ENCODE measurements around the gene TMTC3.

The TMTC3 gene

GRCh38 chr12:88227263-88227662, 85.2 kb downstream of the TMTC3 start:
- Mint-ChIP-seq H3K4me3 (no peak overlapping the region), H3K27me3 (no peaks in the 10 kb centered on the region), H3K36me3 (ENCODE audit: low read depth) (no peaks in the 10 kb centered on the region), H3K9me3 (peaks cover 7% of the 10 kb centered on the region), H3K27ac (peak overlapping the region; percentile 46), H3K4me1 (ENCODE audit: low read depth) (peaks cover 3% of the 10 kb centered on the region)

DNA sequence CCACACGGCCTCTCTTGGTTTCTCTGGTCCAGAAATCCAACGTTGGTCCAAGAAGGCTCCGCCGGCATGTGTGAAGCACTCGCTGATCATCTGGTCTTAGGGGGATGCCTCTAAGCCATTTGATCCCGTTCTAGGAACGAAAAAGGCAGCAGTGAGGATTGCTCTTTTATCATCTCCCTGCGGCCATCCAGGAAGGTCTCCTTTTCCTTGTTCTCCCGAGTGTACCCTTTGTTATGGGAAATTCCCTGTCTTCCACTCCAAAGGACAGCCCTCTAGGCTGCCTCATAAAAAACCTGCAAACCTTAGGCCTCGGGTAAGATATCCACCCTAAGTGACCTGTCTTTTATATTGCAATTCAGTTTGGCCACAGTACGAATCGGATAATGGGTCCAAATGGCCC, 85.8 kb downstream of the TMTC3 start:
- Mint-ChIP-seq H3K27ac (no peak overlapping the region), H3K36me3 (ENCODE audit: low read depth) (no peaks in the 10 kb centered on the region), H3K4me3 (no peak overlapping the region), H3K4me1 (ENCODE audit: low read depth) (peaks cover 3% of the 10 kb centered on the region), H3K27me3 (no peaks in the 10 kb centered on the region), H3K9me3 (peaks cover 7% of the 10 kb centered on the region)

DNA sequence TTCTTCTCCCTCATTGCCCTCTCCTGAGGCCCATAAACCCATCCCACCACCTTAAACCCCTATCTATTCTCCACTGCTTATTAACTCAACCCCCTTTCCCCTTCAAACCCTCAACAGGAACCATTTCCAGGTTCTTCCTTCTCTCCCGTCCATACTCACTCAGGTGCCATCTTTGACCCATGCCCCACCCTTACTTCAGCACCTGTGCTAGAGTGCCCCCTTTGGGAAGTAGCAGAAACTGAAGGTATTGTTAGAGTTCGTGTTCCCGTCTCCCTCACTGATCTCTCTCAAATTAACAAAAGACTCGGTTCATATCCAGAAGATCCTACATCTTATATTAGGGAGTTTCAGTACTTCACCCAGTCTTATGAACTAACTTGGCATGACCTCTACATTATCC, 86.6 kb downstream of the TMTC3 start:
- no peak overlapping the region for H3K27ac Mint-ChIP-seq
- H3K4me1 Mint-ChIP-seq (ENCODE audit: low read depth), result peaks cover 3% of the 10 kb centered on the region
- no peaks in the 10 kb centered on the region for H3K36me3 Mint-ChIP-seq (ENCODE audit: low read depth)
- peaks cover 7% of the 10 kb centered on the region for H3K9me3 Mint-ChIP-seq
- H3K27me3 Mint-ChIP-seq, result no peaks in the 10 kb centered on the region
- no peak overlapping the region for H3K4me3 Mint-ChIP-seq

- Mint-ChIP-seq H3K4me1 (ENCODE audit: low read depth) (peaks cover 10% of the 10 kb centered on the region), H3K36me3 (ENCODE audit: low read depth) (no peaks in the 10 kb centered on the region), H3K9me3 (peaks cover 4% of the 10 kb centered on the region), H3K4me3 (no peak overlapping the region), H3K27ac (no peak overlapping the region), H3K27me3 (no peaks in the 10 kb centered on the region)
Observed at GRCh38 chr12:88230271-88230670, 88.2 kb downstream of the TMTC3 start.

- peaks cover 4% of the 10 kb centered on the region for H3K27me3 Mint-ChIP-seq
- H3K4me1 Mint-ChIP-seq (ENCODE audit: low read depth), result peaks cover 39% of the 10 kb centered on the region
- H3K36me3 Mint-ChIP-seq (ENCODE audit: low read depth), result no peaks in the 10 kb centered on the region
- H3K9me3 Mint-ChIP-seq, result no peaks in the 10 kb centered on the region
- peak overlapping the region; percentile 87 for H3K27ac Mint-ChIP-seq
- no peak overlapping the region for H3K4me3 Mint-ChIP-seq
Observed at GRCh38 chr12:88235183-88235833, 93.2 kb downstream of the TMTC3 start.

DNA sequence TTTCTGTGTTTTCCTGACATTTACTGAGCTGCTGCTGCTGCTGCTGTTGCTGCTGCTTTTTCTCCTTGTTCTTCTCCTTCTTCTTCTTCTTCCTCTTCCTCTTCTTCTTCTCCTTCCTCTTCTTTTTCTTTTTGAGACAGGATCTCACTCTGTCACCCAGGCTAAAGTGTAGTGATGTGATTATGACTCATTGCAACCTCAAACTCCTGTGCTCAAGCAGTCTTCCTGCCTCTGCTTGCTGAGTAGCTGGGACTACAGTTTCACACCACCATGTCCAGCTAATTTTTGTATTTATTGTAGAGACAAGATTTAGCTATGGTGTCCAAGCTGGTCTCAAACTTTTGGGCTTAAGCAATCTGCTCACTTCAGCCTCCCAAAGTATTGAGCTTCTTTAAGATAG, 95.8 kb downstream of the TMTC3 start:
- Mint-ChIP-seq H3K27me3 (peaks cover 4% of the 10 kb centered on the region), H3K9me3 (no peaks in the 10 kb centered on the region), H3K4me1 (ENCODE audit: low read depth) (peaks cover 56% of the 10 kb centered on the region), H3K36me3 (ENCODE audit: low read depth) (no peaks in the 10 kb centered on the region), H3K4me3 (peak overlapping the region; percentile 27), H3K27ac (peak overlapping the region; percentile 92)

DNA sequence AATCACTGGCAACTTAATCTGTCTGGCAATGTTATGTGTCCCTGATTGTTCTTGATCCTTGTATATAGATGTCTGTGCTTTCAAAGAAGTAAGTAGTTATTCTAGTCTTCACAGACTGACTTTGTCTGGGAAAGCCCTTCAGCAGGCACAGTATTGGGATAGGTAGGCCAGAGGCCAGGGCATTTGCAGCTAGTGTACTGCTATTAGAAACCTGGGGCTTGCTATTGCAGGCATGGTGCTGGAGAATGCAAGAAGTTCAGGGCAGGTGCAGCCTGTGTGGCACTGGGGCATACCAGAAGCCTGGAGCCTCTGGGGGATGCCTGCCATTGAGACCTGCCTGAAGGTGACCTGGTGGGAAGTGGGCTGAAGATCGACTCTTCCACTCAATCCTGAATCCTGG, 96.3 kb downstream of the TMTC3 start:
- peaks cover 60% of the 10 kb centered on the region for H3K4me1 Mint-ChIP-seq (ENCODE audit: low read depth)
- no peaks in the 10 kb centered on the region for H3K9me3 Mint-ChIP-seq
- H3K36me3 Mint-ChIP-seq (ENCODE audit: low read depth), result no peaks in the 10 kb centered on the region
- H3K27me3 Mint-ChIP-seq, result peaks cover 4% of the 10 kb centered on the region
- H3K27ac Mint-ChIP-seq, result peak overlapping the region; percentile 92
- H3K4me3 Mint-ChIP-seq, result no peak overlapping the region

DNA sequence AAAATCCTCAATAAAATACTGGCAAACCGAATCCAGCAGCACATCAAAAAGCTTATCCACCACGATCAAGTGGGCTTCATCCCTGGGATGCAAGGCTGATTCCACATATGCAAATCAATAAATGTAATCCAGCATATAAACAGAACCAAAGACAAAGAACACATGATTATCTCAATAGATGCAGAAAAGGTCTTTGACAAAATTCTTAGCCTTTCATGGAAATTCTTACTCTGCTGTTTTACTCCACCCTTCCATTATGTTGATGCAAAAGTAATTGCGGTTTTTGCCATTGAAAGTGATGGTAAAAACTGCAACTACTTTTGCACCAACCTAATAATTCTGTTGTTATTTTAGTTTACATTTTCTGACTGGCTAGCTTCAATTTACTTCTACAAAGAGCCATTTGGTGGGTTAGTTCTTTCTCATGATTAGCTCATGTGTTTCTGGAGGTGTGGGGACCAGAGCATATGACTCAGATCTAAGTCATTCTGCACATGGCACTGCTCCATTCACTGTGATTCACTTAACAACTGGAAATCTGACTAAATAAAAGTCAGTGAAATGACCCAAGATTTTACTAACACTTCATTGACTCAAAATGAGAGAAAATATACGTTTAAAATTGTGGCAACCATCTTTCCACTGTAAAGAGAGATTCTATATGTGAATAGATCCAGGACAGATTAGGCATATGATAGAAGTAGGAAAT, 99.9 kb downstream of the TMTC3 start:
- H3K4me1 Mint-ChIP-seq (ENCODE audit: low read depth), result peaks cover 39% of the 10 kb centered on the region
- H3K4me3 Mint-ChIP-seq, result peak overlapping the region; percentile 21
- H3K36me3 Mint-ChIP-seq (ENCODE audit: low read depth), result no peaks in the 10 kb centered on the region
- peak overlapping the region; percentile 97 for H3K27ac Mint-ChIP-seq
- H3K9me3 Mint-ChIP-seq, result no peaks in the 10 kb centered on the region
- H3K27me3 Mint-ChIP-seq, result peaks cover 15% of the 10 kb centered on the region

- Mint-ChIP-seq H3K36me3 (ENCODE audit: low read depth) (no peaks in the 10 kb centered on the region), H3K27ac (peak overlapping the region; percentile 97)
Observed at GRCh38 chr12:88242571-88242925, 100.4 kb downstream of the TMTC3 start.

GRCh38 chr12:88242939-88243338, 100.8 kb downstream of the TMTC3 start:
- H3K9me3 Mint-ChIP-seq, result no peaks in the 10 kb centered on the region
- peaks cover 18% of the 10 kb centered on the region for H3K27me3 Mint-ChIP-seq
- H3K4me3 Mint-ChIP-seq, result peak overlapping the region; percentile 7
- peaks cover 30% of the 10 kb centered on the region for H3K4me1 Mint-ChIP-seq (ENCODE audit: low read depth)
- peak overlapping the region; percentile 97 for H3K27ac Mint-ChIP-seq
- H3K36me3 Mint-ChIP-seq (ENCODE audit: low read depth), result no peaks in the 10 kb centered on the region

More at GRCh38 chr12:88242571-88242925, 100.4 kb downstream of the TMTC3 start:
- H3K4me1 Mint-ChIP-seq (ENCODE audit: low read depth), result peaks cover 34% of the 10 kb centered on the region
- H3K4me3 Mint-ChIP-seq, result peak overlapping the region; percentile 21
- no peaks in the 10 kb centered on the region for H3K9me3 Mint-ChIP-seq
- H3K27me3 Mint-ChIP-seq, result peaks cover 17% of the 10 kb centered on the region

- Mint-ChIP-seq H3K27me3 (peaks cover 18% of the 10 kb centered on the region), H3K27ac (no peak overlapping the region), H3K4me1 (ENCODE audit: low read depth) (peaks cover 21% of the 10 kb centered on the region), H3K36me3 (ENCODE audit: low read depth) (no peaks in the 10 kb centered on the region), H3K9me3 (no peaks in the 10 kb centered on the region), H3K4me3 (no peak overlapping the region)
Observed at GRCh38 chr12:88243982-88244381, 101.9 kb downstream of the TMTC3 start.

GRCh38 chr12:88245905-88246304, 103.8 kb downstream of the TMTC3 start:
- Mint-ChIP-seq H3K9me3 (no peaks in the 10 kb centered on the region), H3K4me3 (no peak overlapping the region), H3K36me3 (ENCODE audit: low read depth) (no peaks in the 10 kb centered on the region), H3K27ac (no peak overlapping the region), H3K27me3 (peaks cover 19% of the 10 kb centered on the region), H3K4me1 (ENCODE audit: low read depth) (peaks cover 21% of the 10 kb centered on the region)

- Mint-ChIP-seq H3K36me3 (ENCODE audit: low read depth) (no peaks in the 10 kb centered on the region), H3K27ac (no peak overlapping the region), H3K4me1 (ENCODE audit: low read depth) (peaks cover 11% of the 10 kb centered on the region), H3K9me3 (no peaks in the 10 kb centered on the region), H3K4me3 (no peak overlapping the region), H3K27me3 (peaks cover 19% of the 10 kb centered on the region)
Observed at GRCh38 chr12:88247241-88247643, 105.1 kb downstream of the TMTC3 start.

GRCh38 chr12:88248606-88249005, 106.5 kb downstream of the TMTC3 start:
- Mint-ChIP-seq H3K27ac (no peak overlapping the region), H3K4me1 (ENCODE audit: low read depth) (no peaks in the 10 kb centered on the region), H3K27me3 (peaks cover 19% of the 10 kb centered on the region), H3K9me3 (no peaks in the 10 kb centered on the region), H3K4me3 (no peak overlapping the region), H3K36me3 (ENCODE audit: low read depth) (no peaks in the 10 kb centered on the region)
